Testis (tissue), 3 donors: ENCODE results near the gene ACOT13. TPM values are rescaled to one million over a fixed set of nuclear protein-coding genes. Genes with fewer than 3 reads are reported as not detected.

Experiments used
- DNase-seq: peaks from one replicate; pipeline ENCODE4 v3.0.0-alpha.2; 2019
- H3K27ac ChIP-seq, 2 donors: fragments of 200-600 bp; sonication (generic); one replicate each; pipeline ENCODE4 v1.5.1; 2019
- H3K27me3 ChIP-seq: fragments of 200-600 bp; sonication (generic); one replicate; pipeline ENCODE4 v1.5.1; 2019
- H3K36me3 ChIP-seq: fragments of 200-600 bp; sonication (generic); one replicate; pipeline ENCODE4 v1.5.1; 2017; ENCODE audit warnings: low read depth; ENCODE audit errors: missing control alignments
- H3K4me1 ChIP-seq: fragments of 200-600 bp; sonication (generic); one replicate; pipeline ENCODE4 v1.5.1; 2019
- H3K4me3 ChIP-seq, 2 donors: fragments of 200-600 bp; sonication (generic); one replicate each; pipeline ENCODE4 v1.5.1; 2017 to 2019
- H3K9me3 ChIP-seq: fragments of 200-600 bp; sonication (generic); one replicate; pipeline ENCODE4 v1.5.1; 2017
- CTCF ChIP-seq, 3 experiments: fragments of 450-650 bp in 2 of 3; fragments of 200-600 bp in 1 of 3; sonication (generic) in 1 of 3; IDR thresholded peaks; one replicate each; pipeline ENCODE4 v1.5.1; 2016 to 2019; ENCODE audit warnings: antibody characterized with exemption in 3 of 3, mild to moderate bottlenecking in 2 of 3, moderate library complexity in 1 of 3
- POLR2A ChIP-seq: fragments of 450-650 bp; IDR thresholded peaks from one replicate; pipeline ENCODE4 v1.6.1; 2017; ENCODE audit warnings: antibody characterized with exemption, mild to moderate bottlenecking, moderate library complexity
- WGBS, 2 donors: methylation state at CpG; one replicate each; pipeline ENCODE4 v1.1.5; 2018; 5-methylcytosine and 5-hydroxymethylcytosine counted together
- intact Hi-C: fragments of 100-400 bp; cut with DNase I; formaldehyde crosslinking; loops from one replicate; pipeline ENCODE4 v1.15.1; 2023; ENCODE audit warnings: low total_unique reads
- polyA plus RNA-seq: library from polyadenylated mRNA; stranded (reverse); fragments of 350-450 nt; fragmentation: Illumina TruSeq; extraction: RNeasy Lipid Tissue Mini Kit (QIAGEN cat#74804); gene quantifications from one replicate; pipeline ENCODE4 v1.2.3, GENCODE V29; 2014; ENCODE audit warnings: low read depth, low replicate concordance; ENCODE audit not compliant: insufficient read depth
- total RNA-seq, 2 donors: library from RNA; depleted of rRNA; stranded (reverse); fragments of >200 nt; gene quantifications; one replicate each; pipeline ENCODE4 v1.2.3, GENCODE V29; 2016

The ACOT13 gene
- total and polyA plus RNA-seq, 3 donors from 2014 or later = 15.6 to 67.7 (median 19.1) TPM

- no peak for TF ChIP-seq POLR2A
- no peak for TF ChIP-seq CTCF (IDR thresholded peaks at IDR 0.05)
- DNase-seq = no peak
- no peaks in the 10 kb centered on the region for H3K36me3 ChIP-seq
- H3K27me3 ChIP-seq = no peaks in the 10 kb centered on the region
- no peaks in the 10 kb centered on the region for H3K4me1 ChIP-seq
- intact Hi-C loops = no loop called here
- H3K9me3 ChIP-seq = no peaks in the 10 kb centered on the region
- 83 to 87% methylated on average over 2 of the region's 2 CpGs for WGBS, 2 donors
- no peak overlapping the region for H3K4me3 ChIP-seq
- H3K27ac ChIP-seq = no peak overlapping the region
Measured at GRCh38 chr6:24689964-24690363, 23.1 kb downstream of the ACOT13 start.

- H3K4me3 ChIP-seq = no peak overlapping the region
- 79 to 97% methylated on average over 1 of the region's 1 CpG for WGBS, 2 donors
- H3K36me3 ChIP-seq = no peaks in the 10 kb centered on the region
- no peak for DNase-seq
- H3K27me3 ChIP-seq = no peaks in the 10 kb centered on the region
- intact Hi-C loops = no loop called here
- TF ChIP-seq POLR2A (no peak), CTCF (IDR thresholded peaks at IDR 0.05) (no peak)
- no peaks in the 10 kb centered on the region for H3K9me3 ChIP-seq
- H3K4me1 ChIP-seq = no peaks in the 10 kb centered on the region
- no peak overlapping the region for H3K27ac ChIP-seq
Measured at GRCh38 chr6:24690593-24690992, 23.7 kb downstream of the ACOT13 start.

GRCh38 chr6:24691550-24691949 lies 24.7 kb downstream of the ACOT13 start:
- Histone ChIP-seq H3K27me3 (no peaks in the 10 kb centered on the region), H3K36me3 (no peaks in the 10 kb centered on the region), H3K4me3 (no peak overlapping the region), H3K9me3 (no peaks in the 10 kb centered on the region), H3K27ac (no peak overlapping the region), H3K4me1 (no peaks in the 10 kb centered on the region)
- no peak for DNase-seq
- intact Hi-C loops = no loop called here
- TF ChIP-seq POLR2A = no peak
- TF ChIP-seq CTCF (IDR thresholded peaks at IDR 0.05) = no peak
- 80 to 86% methylated on average over 3 of the region's 3 CpGs for WGBS, 2 donors

GRCh38 chr6:24692003-24692402 lies 25.1 kb downstream of the ACOT13 start:
- Histone ChIP-seq H3K36me3 (no peaks in the 10 kb centered on the region), H3K27me3 (no peaks in the 10 kb centered on the region), H3K27ac (no peak overlapping the region), H3K9me3 (no peaks in the 10 kb centered on the region), H3K4me3 (no peak overlapping the region), H3K4me1 (no peaks in the 10 kb centered on the region)
- DNase-seq = no peak
- TF ChIP-seq CTCF (IDR thresholded peaks at IDR 0.05) (no peak), POLR2A (no peak)
- WGBS, 2 donors = 46 to 52% methylated on average over 4 of the region's 4 CpGs
- intact Hi-C loops = no loop called here

GRCh38 chr6:24692415-24692814 lies 25.5 kb downstream of the ACOT13 start:
- 71 to 75% methylated on average over 3 of the region's 3 CpGs for WGBS, 2 donors
- Histone ChIP-seq H3K27ac (no peak overlapping the region), H3K9me3 (no peaks in the 10 kb centered on the region), H3K4me3 (no peak overlapping the region), H3K36me3 (no peaks in the 10 kb centered on the region), H3K4me1 (no peaks in the 10 kb centered on the region), H3K27me3 (no peaks in the 10 kb centered on the region)
- no peak for TF ChIP-seq POLR2A
- TF ChIP-seq CTCF (IDR thresholded peaks at IDR 0.05) = no peak
- no peak for DNase-seq
- intact Hi-C loops = no loop called here
